DOHH2 (cell line): ENCODE data around the gene ATP6V0B.

Source experiments
- H3F3A ChIP-seq: fragments of 200-600 bp; sonication (generic), shearing (Covaris generic); 2 replicates; pipeline ENCODE4 v1.6.0; 2016; ENCODE audit warnings: antibody characterized with exemption, mild to moderate bottlenecking; ENCODE audit not compliant: control insufficient read depth, insufficient read depth
- H3K27ac ChIP-seq: fragments of 200-600 bp; sonication (generic); 2 replicates; pipeline ENCODE4 v1.5.1; 2014; ENCODE audit warnings: low read depth, mild to moderate bottlenecking, low read length, moderate library complexity
- H3K27me3 ChIP-seq: fragments of 200-600 bp; sonication (generic); 2 replicates; pipeline ENCODE4 v1.6.1; 2014; ENCODE audit warnings: mild to moderate bottlenecking, low read length, mixed read lengths; ENCODE audit not compliant: control insufficient read depth
- H3K36me3 ChIP-seq: fragments of 200-600 bp; sonication (generic); 2 replicates; pipeline ENCODE4 v1.6.1; 2014; ENCODE audit warnings: mild to moderate bottlenecking, low read length, moderate library complexity, mixed read lengths; ENCODE audit not compliant: control insufficient read depth
- H3K4me1 ChIP-seq: fragments of 200-600 bp; sonication (generic); 2 replicates; pipeline ENCODE4 v1.6.1; 2014; ENCODE audit warnings: mild to moderate bottlenecking, low read length, mixed read lengths; ENCODE audit not compliant: control insufficient read depth
- H3K4me2 ChIP-seq: fragments of 200-600 bp; sonication (generic); 2 replicates; pipeline ENCODE4 v1.6.0; 2014; ENCODE audit warnings: mild to moderate bottlenecking, low read length, moderate library complexity
- H3K4me3 ChIP-seq: fragments of 200-600 bp; sonication (generic); 2 replicates; pipeline ENCODE4 v1.5.1; 2014; ENCODE audit warnings: mild to moderate bottlenecking, low read length, mixed read lengths
- H3K79me2 ChIP-seq: fragments of 200-600 bp; sonication (generic); 2 replicates; pipeline ENCODE4 v1.6.1; 2014; ENCODE audit warnings: mild to moderate bottlenecking, low read length, mixed read lengths; ENCODE audit not compliant: control insufficient read depth
- H3K9me2 ChIP-seq: fragments of 200-600 bp; sonication (generic); replicated peaks from 2 replicates; pipeline ENCODE4 v1.6.1; 2014; ENCODE audit warnings: mild to moderate bottlenecking, low read length, mixed read lengths; ENCODE audit not compliant: control insufficient read depth
- H3K9me3 ChIP-seq: fragments of 200-600 bp; sonication (generic); 2 replicates; pipeline ENCODE4 v1.6.1; 2014; ENCODE audit warnings: antibody characterized with exemption, low read length, mixed read lengths; ENCODE audit not compliant: control insufficient read depth, insufficient read depth
- H4K20me1 ChIP-seq: fragments of 200-600 bp; sonication (generic); 2 replicates; pipeline ENCODE4 v1.6.0; 2014; ENCODE audit warnings: low read depth, mild to moderate bottlenecking, antibody characterized with exemption, low read length, moderate library complexity; ENCODE audit not compliant: control insufficient read depth, insufficient read depth
- CTCF ChIP-seq: fragments of 200-600 bp; sonication (generic); IDR thresholded peaks from one replicate; pipeline ENCODE4 v1.5.1; 2014; ENCODE audit warnings: antibody characterized with exemption, mild to moderate bottlenecking, low read depth, low read length; ENCODE audit not compliant: poor library complexity, severe bottlenecking
- EZH2phosphoT487 ChIP-seq: fragments of 200-600 bp; sonication (generic); IDR thresholded peaks from 2 replicates; pipeline ENCODE4 v1.6.1; 2017; ENCODE audit warnings: borderline replicate concordance, mild to moderate bottlenecking, antibody characterized with exemption, low read length, moderate library complexity, mixed read lengths

Gene ATP6V0B

GRCh38 chr1:43984855-43985254, 10.1 kb downstream of the ATP6V0B start:
- H3K4me3 ChIP-seq: no peak overlapping the region
- no peak for TF ChIP-seq CTCF
- no peak for TF ChIP-seq EZH2phosphoT487

GRCh38 chr1:43985984-43986595, 11.3 kb downstream of the ATP6V0B start:
- H3K4me2 ChIP-seq: no peak overlapping the region
- no peak for TF ChIP-seq EZH2phosphoT487
- TF ChIP-seq CTCF: no peak
- H3K27ac ChIP-seq: no peak overlapping the region
- no peaks in the 10 kb centered on the region for H4K20me1 ChIP-seq
- H3K27me3 ChIP-seq: no peaks in the 10 kb centered on the region
- no peak overlapping the region for H3K4me3 ChIP-seq
- H3K9me2 ChIP-seq: no peaks in the 10 kb centered on the region
- H3K9me3 ChIP-seq: no peaks in the 10 kb centered on the region
- peaks cover 20% of the 10 kb centered on the region for H3K79me2 ChIP-seq
- H3F3A ChIP-seq: peaks cover 12% of the 10 kb centered on the region
- H3K36me3 ChIP-seq: peaks cover 31% of the 10 kb centered on the region
- H3K4me1 ChIP-seq: peaks cover 10% of the 10 kb centered on the region

More at GRCh38 chr1:43984855-43985254, 10.1 kb downstream of the ATP6V0B start:
- no peak overlapping the region for H3K4me2 ChIP-seq
- H3K27me3 ChIP-seq: no peaks in the 10 kb centered on the region
- H3K4me1 ChIP-seq: peaks cover 11% of the 10 kb centered on the region
- H3K79me2 ChIP-seq: peaks cover 33% of the 10 kb centered on the region
- no peaks in the 10 kb centered on the region for H4K20me1 ChIP-seq
- no peaks in the 10 kb centered on the region for H3K9me3 ChIP-seq
- peaks cover 10% of the 10 kb centered on the region for H3F3A ChIP-seq
- H3K36me3 ChIP-seq: peaks cover 37% of the 10 kb centered on the region
- H3K9me2 ChIP-seq: no peaks in the 10 kb centered on the region
- no peak overlapping the region for H3K27ac ChIP-seq

- no peaks in the 10 kb centered on the region for H3K27me3 ChIP-seq
- H3K9me2 ChIP-seq: no peaks in the 10 kb centered on the region
- H3K4me3 ChIP-seq: no peak overlapping the region
- H3K9me3 ChIP-seq: no peaks in the 10 kb centered on the region
- H3K4me1 ChIP-seq: peaks cover 13% of the 10 kb centered on the region
- no peak overlapping the region for H3K4me2 ChIP-seq
- H4K20me1 ChIP-seq: no peaks in the 10 kb centered on the region
- TF ChIP-seq CTCF (no peak), EZH2phosphoT487 (no peak)
- no peak overlapping the region for H3K27ac ChIP-seq
- H3K36me3 ChIP-seq: peaks cover 25% of the 10 kb centered on the region
- peaks cover 14% of the 10 kb centered on the region for H3K79me2 ChIP-seq
- peaks cover 12% of the 10 kb centered on the region for H3F3A ChIP-seq
These were observed 12.0 kb downstream of the ATP6V0B start for GRCh38 chr1:43986712-43987111.
